ENCODE measurements around the gene WWOX.

WWOX gene

DNA sequence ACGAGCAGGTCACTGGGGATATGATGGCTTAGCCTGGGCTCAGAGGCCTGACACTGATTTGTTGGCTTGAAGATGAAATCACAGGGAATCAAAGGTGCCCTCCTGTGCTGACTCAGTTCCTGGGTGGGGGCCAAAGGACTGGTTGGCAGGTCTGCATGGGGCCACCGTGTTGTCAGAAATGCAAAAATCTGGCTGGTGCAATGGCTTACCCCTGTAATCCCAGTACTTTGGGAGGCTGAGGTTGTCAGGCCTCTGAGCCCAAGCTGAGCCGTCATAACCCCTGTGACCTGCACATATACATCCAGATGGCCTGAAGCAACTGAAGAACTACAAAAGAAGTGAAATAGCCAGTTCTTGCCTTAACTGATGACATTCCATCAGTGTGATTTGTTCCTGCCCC lies 314.2 kb downstream of the WWOX start:
- no peak for DNase-seq

- DNase-seq = no peak
Observed at GRCh38 chr16:78415013-78415412, 315.6 kb downstream of the WWOX start.

DNA sequence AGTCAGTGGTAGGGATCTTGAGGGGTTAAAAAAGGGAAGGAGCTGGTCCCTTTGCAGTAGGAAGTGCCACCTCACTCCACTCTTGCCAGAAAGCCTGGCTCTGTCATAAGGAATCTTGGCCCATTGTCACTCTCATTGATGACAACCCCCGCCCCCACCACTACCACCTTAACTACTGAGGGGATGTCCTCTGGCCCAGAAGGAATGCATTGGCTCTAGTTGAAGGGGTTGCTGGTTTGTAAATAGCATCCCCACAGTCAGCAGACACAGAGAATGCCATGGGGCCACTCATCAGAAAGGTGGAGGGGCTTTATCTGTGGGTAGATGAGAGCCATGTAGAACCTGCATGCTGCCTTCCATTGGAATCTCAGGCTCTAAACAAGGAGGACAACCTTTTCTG lies 316.2 kb downstream of the WWOX start:
- DNase-seq = no peak

DNA sequence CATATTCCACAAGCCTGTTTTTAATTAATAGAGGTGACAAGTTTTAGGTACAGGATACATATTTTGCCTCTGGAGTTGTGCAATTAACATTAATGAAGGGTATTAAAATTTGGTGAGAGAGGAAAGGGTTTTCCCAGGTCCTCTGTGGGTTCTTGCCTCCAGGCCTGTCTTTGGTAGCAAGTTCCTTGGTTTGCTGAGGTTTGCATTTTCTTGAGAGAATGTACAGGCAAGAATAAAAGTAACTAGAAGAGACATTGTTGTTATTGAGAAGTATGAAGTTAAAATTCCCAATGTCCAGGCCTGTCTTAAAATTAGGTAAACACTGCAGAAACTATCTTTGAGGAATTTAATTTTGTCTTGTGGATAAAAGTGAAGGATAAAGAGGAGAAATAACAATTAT lies 316.9 kb downstream of the WWOX start:
- no peak for DNase-seq

DNA sequence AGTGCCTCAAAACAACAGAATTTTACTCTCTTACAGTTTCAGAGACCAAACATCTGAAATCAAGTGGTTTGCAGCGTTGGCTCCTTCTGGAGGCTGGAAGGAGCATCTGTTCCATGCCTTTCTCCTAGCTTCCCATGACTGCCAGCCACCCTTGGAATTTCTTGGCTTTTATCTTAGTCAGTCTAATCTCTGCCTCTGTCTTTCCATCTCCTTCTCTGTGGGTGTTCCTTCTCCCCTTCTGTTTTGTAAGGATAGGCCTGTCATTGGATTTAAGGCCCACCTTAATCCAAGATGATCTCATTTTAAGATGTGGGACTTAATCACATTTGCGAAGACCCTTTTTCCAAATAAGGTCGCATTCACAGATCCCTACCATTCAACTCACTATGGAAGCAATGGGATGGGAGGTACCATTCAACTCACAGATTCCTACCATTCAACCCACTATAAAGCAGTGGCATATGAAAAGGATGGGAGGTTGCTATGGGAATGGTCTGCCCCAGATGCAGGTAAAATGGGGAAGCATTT lies 321.8 kb downstream of the WWOX start:
- no peak for DNase-seq

- no peak for DNase-seq
Observed at GRCh38 chr16:78425281-78425680, 325.8 kb downstream of the WWOX start.

DNA sequence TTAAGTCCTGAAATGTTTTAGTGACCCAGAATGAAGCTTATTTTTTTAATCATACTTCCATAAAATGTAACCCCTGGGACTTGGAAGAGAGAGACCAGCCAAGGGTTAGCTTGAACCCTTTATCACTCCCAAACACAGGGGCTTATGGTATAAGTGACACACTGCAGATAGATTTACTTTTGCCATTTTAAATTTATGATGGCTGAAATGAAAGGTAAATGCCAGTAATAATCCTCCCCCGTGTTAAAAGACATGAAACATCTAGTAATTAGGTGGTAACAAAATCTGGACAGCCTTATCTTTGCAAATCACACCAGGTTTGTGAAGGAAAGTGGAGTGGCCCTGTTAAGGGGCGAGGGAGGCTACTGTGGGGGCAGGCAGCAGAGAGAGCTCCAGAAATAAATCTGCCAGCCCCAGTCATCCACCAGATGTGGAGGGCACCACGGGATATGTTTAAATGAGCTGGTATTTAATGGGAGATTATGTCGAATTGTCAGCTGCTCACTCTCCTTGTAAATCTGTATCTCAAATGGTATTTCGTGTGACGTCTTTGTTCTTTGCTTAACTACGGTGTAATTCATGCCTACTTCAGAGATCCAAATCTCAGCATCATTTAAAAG lies 326.5 kb downstream of the WWOX start:
- no peak for DNase-seq

DNA sequence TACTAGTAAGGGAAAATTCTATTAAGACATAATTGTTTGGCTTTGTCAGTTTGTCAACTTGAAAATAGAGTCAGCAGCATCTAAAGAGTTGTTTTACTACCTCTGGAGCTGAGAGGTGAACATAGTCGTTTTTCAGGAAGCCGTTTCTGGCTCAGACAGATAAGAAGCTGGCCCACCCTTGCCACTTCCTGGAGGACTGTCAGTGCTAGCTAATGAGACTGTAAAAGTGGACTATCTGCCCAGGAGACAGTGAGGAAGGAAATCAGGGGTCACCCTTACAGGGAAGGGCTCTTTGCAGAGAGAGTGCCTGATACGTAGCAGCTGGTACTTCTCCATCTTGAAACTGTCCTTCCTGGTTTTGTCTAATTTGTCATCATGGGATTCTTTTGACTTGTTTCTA lies 328.7 kb downstream of the WWOX start:
- DNase-seq = no peak

DNA sequence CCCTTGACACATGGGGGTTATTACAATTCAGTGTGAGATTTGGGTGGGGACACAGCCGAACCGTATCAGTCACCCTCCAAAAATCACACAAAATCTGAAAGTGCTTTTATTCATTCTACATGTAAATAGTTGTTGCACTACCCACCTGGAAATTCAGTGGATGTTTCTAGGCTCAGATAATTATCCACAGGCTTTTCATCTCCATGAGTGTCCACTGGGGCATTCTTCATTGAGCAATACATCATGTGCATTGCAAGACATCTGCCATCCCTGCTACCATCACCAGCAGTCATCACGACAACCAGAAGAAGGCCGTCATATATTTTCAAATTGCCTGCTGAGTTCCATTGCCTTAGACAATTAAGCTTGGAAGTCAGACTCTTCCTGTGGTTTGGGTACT lies 330.8 kb downstream of the WWOX start:
- no peak for DNase-seq

- DNase-seq = no peak
Observed at GRCh38 chr16:78431004-78431670, 331.7 kb downstream of the WWOX start.

DNA sequence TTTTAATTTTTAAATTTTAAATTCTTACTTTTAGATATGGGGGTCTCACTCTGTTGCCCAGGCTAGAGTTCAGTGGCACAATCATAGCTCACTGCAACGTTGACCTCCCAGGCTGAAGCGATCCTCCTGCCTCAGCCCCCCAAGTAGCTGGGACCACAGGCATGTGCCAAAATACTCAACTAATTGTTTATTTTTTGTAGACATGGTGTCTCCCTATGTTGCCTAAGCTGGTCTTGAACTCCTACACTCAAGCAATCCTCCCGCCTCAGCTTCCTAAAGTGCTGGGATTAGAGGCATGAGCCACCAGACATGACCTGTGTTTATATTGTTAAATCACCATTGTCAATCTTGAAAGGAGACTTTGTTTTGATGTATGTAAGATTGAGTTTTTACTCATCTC lies 332.2 kb downstream of the WWOX start:
- DNase-seq = no peak

DNA sequence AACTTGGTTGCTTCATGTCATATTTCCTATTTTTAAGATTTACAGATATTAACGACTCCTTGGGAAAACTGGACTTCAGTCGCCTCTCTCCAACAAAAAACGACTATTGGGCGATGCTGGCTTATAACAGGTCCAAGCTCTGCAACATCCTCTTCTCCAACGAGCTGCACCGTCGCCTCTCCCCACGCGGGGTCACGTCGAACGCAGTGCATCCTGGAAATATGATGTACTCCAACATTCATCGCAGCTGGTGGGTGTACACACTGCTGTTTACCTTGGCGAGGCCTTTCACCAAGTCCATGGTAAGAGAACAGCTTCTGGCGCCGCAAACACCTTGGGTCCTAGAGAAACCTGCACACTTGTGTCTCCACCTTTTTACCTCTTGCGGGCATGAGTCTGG lies 333.0 kb downstream of the WWOX start:
- no peak for DNase-seq

GRCh38 chr16:78433116-78433515 lies 333.7 kb downstream of the WWOX start:
- no peak for DNase-seq

DNA sequence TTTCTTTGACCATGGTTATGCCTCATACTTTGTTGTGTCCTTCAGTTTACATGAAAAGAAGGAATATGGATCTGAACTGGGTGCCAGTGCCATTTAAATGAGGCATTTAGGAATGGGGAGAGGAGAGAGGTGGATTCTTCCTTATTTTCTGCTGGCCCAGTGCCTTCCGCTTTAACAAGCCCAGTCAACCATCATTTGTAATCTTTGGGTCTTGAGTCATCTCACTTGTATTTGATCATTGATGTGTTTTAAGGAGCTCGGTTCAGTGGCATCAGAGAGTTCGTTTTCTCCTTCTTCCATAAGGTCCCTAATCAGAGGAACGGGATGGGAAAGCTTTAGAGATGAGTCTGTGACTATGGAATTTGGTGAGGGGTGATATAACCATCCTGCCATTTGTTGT lies 334.9 kb downstream of the WWOX start:
- DNase-seq = no peak

- DNase-seq = no peak
Observed at GRCh38 chr16:78435260-78435659, 335.8 kb downstream of the WWOX start.

- DNase-seq = no peak
Observed at GRCh38 chr16:78436023-78436422, 336.6 kb downstream of the WWOX start.

GRCh38 chr16:78436846-78437245 lies 337.4 kb downstream of the WWOX start:
- no peak for DNase-seq

- DNase-seq = peak; percentile 44
Observed at GRCh38 chr16:78437352-78437968, 338.0 kb downstream of the WWOX start.

DNA sequence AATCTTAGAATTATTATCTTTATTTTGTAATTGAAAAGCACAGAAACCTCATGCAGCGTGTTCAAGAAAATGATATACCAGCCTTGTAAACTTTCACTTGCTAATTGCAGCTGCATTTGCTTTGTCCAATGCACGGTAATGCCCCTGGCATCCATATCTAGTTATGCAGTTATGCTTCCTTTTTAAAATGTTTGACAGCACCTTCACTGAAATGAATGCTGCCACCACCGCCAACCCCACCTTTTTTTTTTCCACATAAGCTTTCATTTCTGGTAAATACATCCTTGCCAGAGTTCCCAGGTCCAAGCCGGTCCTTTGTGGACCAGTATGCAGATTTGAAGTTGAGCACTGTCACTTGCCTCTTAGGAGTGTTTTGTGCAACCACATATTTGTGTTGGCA lies 338.8 kb downstream of the WWOX start:
- no peak for DNase-seq

GRCh38 chr16:78438632-78439031 lies 339.2 kb downstream of the WWOX start:
- no peak for DNase-seq

DNA sequence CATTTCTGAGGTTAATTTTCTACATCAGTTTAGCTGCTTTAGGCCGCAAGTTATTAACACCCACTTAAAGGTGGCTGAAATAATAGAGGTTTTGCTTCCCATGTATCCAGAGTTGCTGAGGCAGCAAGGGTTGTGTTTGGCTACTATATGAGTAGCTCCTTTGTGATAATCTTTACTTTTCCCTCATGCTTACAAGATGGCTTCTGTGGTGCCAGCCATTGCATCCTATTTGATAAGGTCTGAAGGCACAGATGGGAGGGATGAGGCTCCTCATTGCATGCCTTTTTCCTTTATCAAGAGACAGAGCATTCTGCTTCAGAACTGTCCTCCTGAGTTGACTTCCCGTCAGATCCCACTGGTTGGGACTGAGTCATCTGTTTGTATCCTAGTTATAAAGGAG lies 340.2 kb downstream of the WWOX start:
- DNase-seq = no peak

- DNase-seq = no peak
Observed at GRCh38 chr16:78441298-78441697, 341.8 kb downstream of the WWOX start.

DNA sequence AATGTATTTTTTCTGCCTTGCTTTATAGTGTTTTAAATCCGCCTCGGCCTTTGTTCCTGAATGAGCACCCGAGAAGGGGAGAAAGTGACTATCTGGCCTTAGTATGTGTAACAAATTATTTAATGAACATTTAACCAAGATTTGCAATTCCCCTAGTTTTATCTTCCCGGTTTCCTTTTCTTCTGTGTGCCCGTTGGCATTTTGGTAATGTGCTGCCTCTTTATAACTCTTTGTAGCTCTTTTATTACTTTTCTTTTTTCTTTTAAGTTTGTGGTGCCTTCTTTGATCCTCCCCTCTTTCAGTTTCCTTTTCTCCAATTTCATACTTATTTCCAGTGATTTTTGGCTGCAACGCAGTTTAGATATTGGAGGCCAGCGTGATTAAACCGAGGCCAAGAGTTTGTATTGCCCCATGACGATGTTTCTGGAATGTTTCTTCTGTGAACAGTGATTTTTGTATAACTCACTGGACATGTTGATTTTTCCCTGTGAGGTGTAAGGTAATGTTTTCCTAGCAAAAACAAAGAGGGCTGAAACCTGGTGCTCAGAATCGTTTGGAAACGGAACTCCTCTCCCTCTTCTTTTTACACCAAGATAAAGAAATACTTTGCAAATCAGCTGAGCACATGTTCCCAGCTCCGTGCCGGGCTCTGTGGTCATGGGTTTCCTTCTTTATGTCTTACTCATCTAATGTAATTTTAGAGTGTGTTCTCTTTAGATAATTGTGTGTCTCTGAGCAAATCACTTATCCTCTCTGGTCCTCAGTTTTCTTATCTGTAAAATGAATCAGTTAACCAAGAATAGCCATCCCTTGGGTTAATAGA lies 344.3 kb downstream of the WWOX start:
- DNase-seq = no peak

- no peak for DNase-seq
Observed at GRCh38 chr16:78445818-78446217, 346.4 kb downstream of the WWOX start.

All from activated CD4-positive, alpha-beta T cell treated with anti-CD3 and anti-CD28 coated beads, Interleukin-10, Interleukin-2, amounts not matched to agents 100 ng/mL and 50 ng/mL, durations not matched to agents 16 hours and 8 hours (primary cell).